ENCODE measurements around the gene CGB7. TPM values are rescaled to one million over a fixed set of nuclear protein-coding genes. Genes with fewer than 3 reads are reported as not detected.

The CGB7 gene
- total and polyA plus RNA-seq, 10 of the 15 experiments (the other 5 are each of a cell fraction or from before 2014, with no cell fraction given): 0.06 TPM; not detected in 9

- TF ChIP-seq ZBTB11 (CRISPR knock-in tag; IDR thresholded peaks at IDR 0.05): no peak
These were observed at the start of gene CGB7 (continued) for GRCh38 chr19:49057636-49058234.

GRCh38 chr19:49106648-49107135 is 49.1 kb upstream of the CGB7 start:
- intact Hi-C loops (cut with micrococcal nuclease; ENCODE audit: unreplicated experiment): no loop called here
- POLR2A ChIA-PET: no interaction called here
- peak; percentile 86 for FAIRE-seq
- TF ChIP-seq SREBF2 (IDR thresholded peaks at IDR 0.05; ENCODE audit: low read length) (no peak), STAT3 (IDR thresholded peaks at IDR 0.05; ENCODE audit: low read depth, low read length) (no peak), DPF2 (IDR thresholded peaks at IDR 0.05) (no peak), TCF7 (IDR thresholded peaks at IDR 0.05; ENCODE audit: borderline replicate concordance) (no peak), GABPA (IDR thresholded peaks at IDR 0.05; ENCODE audit: low read depth) (no peak), SRF (IDR thresholded peaks at IDR 0.05; ENCODE audit: low read depth in 2 of 2, low read length in 2 of 2) (no peak), ZNF687 (IDR thresholded peaks at IDR 0.05) (no peak), ELK1 (IDR thresholded peaks at IDR 0.05; ENCODE audit: low read depth, low read length) (no peak), CBFB (IDR thresholded peaks at IDR 0.05; ENCODE audit: low read depth) (no peak), RELA (IDR thresholded peaks at IDR 0.05; ENCODE audit: borderline replicate concordance, partially characterized antibody) (no peak), NFYA (IDR thresholded peaks at IDR 0.05; ENCODE audit: borderline replicate concordance, low read depth, low read length) (no peak), SUPT20H (IDR thresholded peaks at IDR 0.05; ENCODE audit: borderline replicate concordance, control insufficient read depth, low read depth, low read length) (no peak), POLR2A (IDR thresholded peaks at IDR 0.05; ENCODE audit: low read depth, low read length) (peak; percentile 58), HDGF (IDR thresholded peaks at IDR 0.05) (0 out of 2 replicates have a peak, but pooled peaks have one; percentile 16)

More at GRCh38 chr19:49106648-49107135, 49.1 kb upstream of the CGB7 start:
- H3K4me2 ChIP-seq (ENCODE audit: control insufficient read depth, insufficient read depth): no peak overlapping the region
- peak; percentile 83 for ATAC-seq
- SMC1A ChIA-PET (ENCODE audit: uncharacterized antibody, unreplicated experiment): interaction anchor here (0.5 to 1.6 kb wide), 4 partner anchors 9 to 134 kb away, joined by 3 to 6 read pairs (median 4); no protein-coding TSS in a partner anchor
- in situ Hi-C loops (cut with MboI): no loop called here
- CTCF ChIA-PET: interaction anchor here (0.7 to 2.5 kb wide), 19 partner anchors 8 to 264 kb away, joined by 3 to 31 read pairs (median 4); partner anchors contain the start of genes CGB7 and LIN7B
- DNase-seq (ENCODE audit: low read depth, low spot score): no peak
- 66% methylated on average over 12 of the region's 12 CpGs for WGBS (ENCODE audit: insufficient coverage, insufficient replicate concordance, low lambda C conversion rate, missing lambda C conversion rate)
- no peak overlapping the region for H3K4me3 ChIP-seq
- H3K27me3 ChIP-seq (replicated peaks in 1 of 2; ENCODE audit: control insufficient read depth in 2 of 2, insufficient read depth in 2 of 2, low read length in 1 of 2): no peaks in the 10 kb centered on the region
- no peaks in the 10 kb centered on the region for H4K20me1 ChIP-seq (ENCODE audit: control insufficient read depth, insufficient read depth)
- H3K4me1 ChIP-seq (ENCODE audit: control insufficient read depth, insufficient read depth, low read length): no peaks in the 10 kb centered on the region
- no peak overlapping the region for H3K9ac ChIP-seq (ENCODE audit: control insufficient read depth, insufficient read depth, low read length)
- no peaks in the 10 kb centered on the region for H3K79me2 ChIP-seq (ENCODE audit: control insufficient read depth, insufficient read depth, low read length)
- H3K27ac ChIP-seq (ENCODE audit: control insufficient read depth, insufficient read depth): no peak overlapping the region
- H2AFZ ChIP-seq (ENCODE audit: control insufficient read depth, low read depth, low read length): no peak overlapping the region
- RAD21 ChIA-PET (ENCODE audit: unreplicated experiment): interaction anchor here (0.6 to 1.6 kb wide), 3 partner anchors 9 to 327 kb away, joined by 3 to 4 read pairs (median 3); no protein-coding TSS in a partner anchor
- peaks cover 7 to 50% of the 10 kb centered on the region in 2 experiments for H3K36me3 ChIP-seq (ENCODE audit: control insufficient read depth in 2 of 2, insufficient read depth in 2 of 2, low read length in 1 of 2)
- BruUV-seq (replicated peaks): no TSS peak
- no peaks in the 10 kb centered on the region for H3K9me3 ChIP-seq (replicated peaks; ENCODE audit: control insufficient read depth, insufficient read depth, low read length)

Data from GM12878 (cell line).